HG03565 (cell line): ENCODE data around the gene HBA1.
"Not testable (repeated sequence)": the region's sequence is repeated elsewhere in the genome, so short reads cannot be mapped to it uniquely, and the experiment has no call there.

Experiments
- ATAC-seq: cut with Tn5 transposase; IDR thresholded peaks from one replicate; pipeline ENCODE4 v1.9.1; 2021; ENCODE audit warnings: mild to moderate bottlenecking, moderate library complexity; ENCODE audit not compliant: unreplicated experiment

HBA1 gene

DNA sequence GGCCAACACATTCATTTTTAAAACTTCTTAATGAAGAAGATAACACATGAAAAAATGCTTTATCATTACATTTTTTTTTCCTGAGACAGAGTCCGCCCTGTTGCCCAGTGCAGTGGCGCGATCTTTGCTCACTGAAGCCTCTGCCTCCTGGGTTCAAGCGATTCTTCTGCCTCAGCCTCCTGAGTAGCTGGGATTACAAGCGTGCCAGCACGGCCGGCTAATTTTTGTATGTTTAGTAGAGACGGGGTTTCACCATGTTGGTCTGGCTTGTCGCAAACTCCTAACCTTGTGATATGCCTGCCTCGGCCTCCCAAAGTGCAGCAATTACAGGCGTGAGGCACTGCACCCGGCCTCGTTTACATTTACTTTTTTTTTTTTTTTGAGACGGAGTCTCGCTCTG, 17.0 kb downstream of the HBA1 start:
- no peak for ATAC-seq

GRCh38 chr16:194516-194915, 18.0 kb downstream of the HBA1 start:
- no peak for ATAC-seq

DNA sequence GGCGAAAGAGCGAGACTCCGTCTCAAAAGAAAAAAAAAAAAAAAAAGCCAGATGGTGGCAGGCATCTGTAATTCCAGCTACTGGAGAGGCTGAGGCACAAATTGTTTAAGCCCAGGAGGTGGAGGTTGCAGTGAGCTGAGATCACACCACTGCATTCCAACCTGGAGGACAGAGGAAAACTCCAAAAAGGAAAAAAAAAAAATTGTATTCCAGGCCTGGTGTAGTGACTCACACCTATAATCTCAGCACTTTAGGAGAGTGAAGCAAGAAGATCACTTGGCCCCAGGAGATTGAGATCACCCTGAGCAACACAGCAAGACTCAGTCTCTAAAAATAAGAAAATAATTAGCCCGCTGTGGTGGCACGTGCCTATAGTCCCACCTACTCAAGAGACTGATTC, 23.9 kb downstream of the HBA1 start:
- ATAC-seq: no peak

GRCh38 chr16:203246-203645, 26.8 kb downstream of the HBA1 start:
- ATAC-seq: no peak

- ATAC-seq: not testable (repeated sequence)
Measured at GRCh38 chr16:204046-204445, 27.6 kb downstream of the HBA1 start.

- not testable (repeated sequence) for ATAC-seq
Measured at GRCh38 chr16:209359-209758, 32.9 kb downstream of the HBA1 start.

- not testable (repeated sequence) for ATAC-seq
Measured at GRCh38 chr16:211631-212180, 35.2 kb downstream of the HBA1 start.

DNA sequence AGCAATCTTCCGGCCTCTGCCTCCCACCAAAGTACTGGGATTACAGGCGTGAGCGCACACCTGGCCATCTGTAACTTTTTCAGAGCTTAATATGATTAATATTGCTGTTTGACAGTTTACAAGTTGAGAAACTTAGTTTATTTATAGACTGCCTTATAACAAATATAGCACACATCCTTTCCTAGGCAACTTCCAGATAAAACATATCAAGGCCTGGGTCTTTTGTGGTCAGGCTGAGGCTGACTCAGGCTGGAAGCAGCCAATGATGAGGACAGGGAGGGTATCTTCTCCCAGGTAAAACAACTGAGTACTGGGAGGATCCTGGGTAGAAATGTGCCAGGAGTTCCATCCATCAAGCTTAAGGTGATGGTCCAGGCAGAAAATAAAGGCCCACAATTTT, 36.5 kb downstream of the HBA1 start:
- ATAC-seq: no peak

- ATAC-seq: no peak
Measured at GRCh38 chr16:220021-220420, 43.5 kb downstream of the HBA1 start.
